HG03097 (cell line): Measurements from ENCODE around the gene TM4SF20.

Experiments
- ATAC-seq: cut with Tn5 transposase; IDR thresholded peaks from one replicate; pipeline ENCODE4 v1.9.1; 2021; ENCODE audit not compliant: unreplicated experiment, low FRiP score

The TM4SF20 gene

GRCh38 chr2:227324642-227324994 lies 54.5 kb downstream of the TM4SF20 start:
- ATAC-seq: peak; percentile 17

- no peak for ATAC-seq
These were observed 55.3 kb downstream of the TM4SF20 start for GRCh38 chr2:227323818-227324217.

- no peak for ATAC-seq
These were observed 56.4 kb downstream of the TM4SF20 start for GRCh38 chr2:227322530-227323205.

GRCh38 chr2:227320305-227321094 lies 58.6 kb downstream of the TM4SF20 start:
- no peak for ATAC-seq

- ATAC-seq: no peak
These were observed 61.3 kb downstream of the TM4SF20 start for GRCh38 chr2:227317834-227318233.

GRCh38 chr2:227313310-227313709 lies 65.8 kb downstream of the TM4SF20 start:
- no peak for ATAC-seq

GRCh38 chr2:227312579-227312978 lies 66.5 kb downstream of the TM4SF20 start:
- ATAC-seq: no peak
